Upper lobe of right lung (tissue), 1 donor: Measurements from ENCODE around the gene SNAPC2. TPM values are rescaled to one million over a fixed set of nuclear protein-coding genes. Genes with fewer than 3 reads are reported as not detected.

ENCODE experiments used
- ATAC-seq: fragments of 200-7000 bp; cut with Tn5 transposase; one replicate; pipeline ENCODE4 v1.9.1; 2020; ENCODE audit warnings: mild to moderate bottlenecking, moderate library complexity
- DNase-seq: peaks from one replicate; pipeline ENCODE4 v3.0.0-alpha.2; 2020
- H3K27ac ChIP-seq: fragments of 200-600 bp; one replicate; pipeline ENCODE4 v1.8.0; 2022
- H3K27me3 ChIP-seq: fragments of 200-600 bp; one replicate; pipeline ENCODE4 v1.8.0; 2022; ENCODE audit warnings: mild to moderate bottlenecking
- H3K36me3 ChIP-seq: fragments of 200-600 bp; one replicate; pipeline ENCODE4 v1.8.0; 2022
- H3K4me1 ChIP-seq: fragments of 200-600 bp; one replicate; pipeline ENCODE4 v1.8.0; 2022
- H3K4me3 ChIP-seq: fragments of 200-600 bp; one replicate; pipeline ENCODE4 v1.8.0; 2022; ENCODE audit warnings: mild to moderate bottlenecking
- H3K9me3 ChIP-seq: fragments of 200-600 bp; one replicate; pipeline ENCODE4 v1.8.0; 2022
- intact Hi-C: fragments of 100-400 bp; cut with DNase I; formaldehyde crosslinking; loops from one replicate; pipeline ENCODE4 v1.11.0; 2022
- total RNA-seq: library from RNA; stranded (reverse); fragmentation: NEBNext Ultra II Directional; extraction: Animal tissue kit (Norgen Biotek cat#: 25700); gene quantifications from one replicate; pipeline ENCODE4 v1.2.1, GENCODE V29; 2021
- TF ChIP-seq, protein P1 (sequence below): fragments of 200-600 bp; IDR thresholded peaks from one replicate; pipeline ENCODE4 v1.8.0; 2022; ENCODE audit warnings: antibody characterized with exemption
- donor health status: DM: no; HTN: yes; CAD: no; lungs with severe emphysema.

The SNAPC2 gene
- total RNA-seq, 1 donor from 2014 or later = 28.9 TPM

GRCh38 chr19:7912697-7913564 lies 7.2 kb upstream of the SNAPC2 start:
- Histone ChIP-seq H3K4me1 (peaks cover 17% of the 10 kb centered on the region), H3K4me3 (no peak overlapping the region), H3K36me3 (peaks cover 39% of the 10 kb centered on the region), H3K27me3 (peaks cover 19% of the 10 kb centered on the region), H3K27ac (no peak overlapping the region), H3K9me3 (no peaks in the 10 kb centered on the region)
- intact Hi-C loops = no loop called here
- peak; percentile 63 for DNase-seq
- TF ChIP-seq, protein P1, sequence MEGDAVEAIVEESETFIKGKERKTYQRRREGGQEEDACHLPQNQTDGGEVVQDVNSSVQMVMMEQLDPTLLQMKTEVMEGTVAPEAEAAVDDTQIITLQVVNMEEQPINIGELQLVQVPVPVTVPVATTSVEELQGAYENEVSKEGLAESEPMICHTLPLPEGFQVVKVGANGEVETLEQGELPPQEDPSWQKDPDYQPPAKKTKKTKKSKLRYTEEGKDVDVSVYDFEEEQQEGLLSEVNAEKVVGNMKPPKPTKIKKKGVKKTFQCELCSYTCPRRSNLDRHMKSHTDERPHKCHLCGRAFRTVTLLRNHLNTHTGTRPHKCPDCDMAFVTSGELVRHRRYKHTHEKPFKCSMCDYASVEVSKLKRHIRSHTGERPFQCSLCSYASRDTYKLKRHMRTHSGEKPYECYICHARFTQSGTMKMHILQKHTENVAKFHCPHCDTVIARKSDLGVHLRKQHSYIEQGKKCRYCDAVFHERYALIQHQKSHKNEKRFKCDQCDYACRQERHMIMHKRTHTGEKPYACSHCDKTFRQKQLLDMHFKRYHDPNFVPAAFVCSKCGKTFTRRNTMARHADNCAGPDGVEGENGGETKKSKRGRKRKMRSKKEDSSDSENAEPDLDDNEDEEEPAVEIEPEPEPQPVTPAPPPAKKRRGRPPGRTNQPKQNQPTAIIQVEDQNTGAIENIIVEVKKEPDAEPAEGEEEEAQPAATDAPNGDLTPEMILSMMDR = no peak
- no peak for ATAC-seq

DNA sequence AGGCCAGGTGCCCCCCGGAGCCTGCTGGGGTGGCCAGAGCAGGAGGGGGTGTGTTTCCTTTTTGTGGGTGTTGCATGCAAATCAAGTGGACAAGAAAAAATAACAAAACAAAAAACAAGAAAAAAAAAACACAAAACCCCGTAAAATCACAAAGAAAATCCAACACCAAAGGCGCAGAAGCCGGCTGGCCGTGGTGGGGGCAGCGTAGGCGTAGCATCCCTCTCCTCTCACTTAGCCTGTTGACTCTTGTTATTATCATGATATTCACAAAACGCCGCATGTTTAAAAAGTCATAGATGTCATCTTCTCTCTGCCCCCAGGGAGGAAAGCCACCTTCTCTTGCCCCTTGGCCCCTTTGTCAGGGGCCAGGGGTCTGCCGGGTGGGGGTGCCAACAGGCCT lies 6.5 kb upstream of the SNAPC2 start:
- DNase-seq = no peak
- intact Hi-C loops = no loop called here
- Histone ChIP-seq H3K4me3 (no peak overlapping the region), H3K27me3 (peaks cover 26% of the 10 kb centered on the region), H3K36me3 (peaks cover 39% of the 10 kb centered on the region), H3K9me3 (no peaks in the 10 kb centered on the region), H3K27ac (no peak overlapping the region), H3K4me1 (peaks cover 19% of the 10 kb centered on the region)
- TF ChIP-seq, protein P1 = no peak
- ATAC-seq = no peak

- no peak for ATAC-seq
- TF ChIP-seq, protein P1 = no peak
These were observed 6.0 kb upstream of the SNAPC2 start for GRCh38 chr19:7914099-7914498.

DNA sequence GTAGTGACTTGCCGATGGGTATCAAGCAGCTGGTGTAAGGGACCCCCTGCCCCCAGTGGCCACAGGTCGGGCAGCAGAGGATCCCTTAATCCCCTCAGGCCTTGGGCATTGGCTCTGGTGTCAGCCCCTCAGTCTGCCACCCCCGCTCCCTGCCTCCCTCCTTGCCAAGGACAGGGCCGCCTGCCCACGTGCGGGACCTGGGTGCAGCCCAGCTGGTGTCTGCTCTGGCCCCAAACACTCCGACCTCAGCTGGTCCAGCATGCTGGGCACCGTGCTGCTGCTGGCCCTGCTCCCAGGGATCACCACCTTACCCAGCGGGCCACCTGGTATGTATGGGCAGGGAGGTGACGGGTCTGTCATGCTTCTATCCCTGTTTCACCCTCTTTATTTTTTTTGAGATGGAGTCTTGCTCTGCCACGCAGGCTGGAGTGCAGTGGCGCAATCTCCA lies 5.5 kb upstream of the SNAPC2 start, which contains the start of gene TGFBR3L:
TSS of gene TGFBR3L (plus strand) at position 233 of the 448 bp plus-strand sequence.
- Histone ChIP-seq H3K27ac (no peak within 1 kb of the TSS), H3K27me3 (peaks cover 28% of the 10 kb centered on the region), H3K9me3 (no peaks in the 10 kb centered on the region), H3K4me3 (no peak within 1 kb of the TSS), H3K36me3 (peaks cover 35% of the 10 kb centered on the region), H3K4me1 (peaks cover 21% of the 10 kb centered on the region)
- TF ChIP-seq, protein P1 = no peak
- DNase-seq (peak; percentile 63), ATAC-seq (no peak)
- intact Hi-C loops = no loop called here

More at GRCh38 chr19:7914099-7914498, 6.0 kb upstream of the SNAPC2 start:
- intact Hi-C loops = no loop called here
- Histone ChIP-seq H3K4me1 (peaks cover 19% of the 10 kb centered on the region), H3K9me3 (no peaks in the 10 kb centered on the region), H3K27me3 (peaks cover 28% of the 10 kb centered on the region), H3K27ac (no peak overlapping the region), H3K4me3 (no peak overlapping the region), H3K36me3 (peaks cover 39% of the 10 kb centered on the region)
- DNase-seq = no peak

GRCh38 chr19:7915250-7916102 lies 4.7 kb upstream of the SNAPC2 start:
- Histone ChIP-seq H3K9me3 (no peaks in the 10 kb centered on the region), H3K4me1 (peaks cover 24% of the 10 kb centered on the region), H3K27me3 (peaks cover 28% of the 10 kb centered on the region), H3K4me3 (peak overlapping the region; percentile 43), H3K36me3 (peaks cover 26% of the 10 kb centered on the region), H3K27ac (no peak overlapping the region)
- intact Hi-C loops = no loop called here
- TF ChIP-seq, protein P1 = no peak
- DNase-seq (peak; percentile 46), ATAC-seq (no peak)
